Cerebellar cortex (tissue), 1 donor: Measurements from ENCODE around the gene PRPF31.

Experiments used
- DNase-seq: peaks from one replicate; pipeline ENCODE4 v3.0.0-alpha.2; 2015; ENCODE audit warnings: low spot score

Gene PRPF31

GRCh38 chr19:54142166-54142780, 26.7 kb downstream of the PRPF31 start:
- DNase-seq: no peak

GRCh38 chr19:54145541-54146158, 30.1 kb downstream of the PRPF31 start:
- DNase-seq: no peak

- no peak for DNase-seq
Measured at GRCh38 chr19:54147676-54148075, 32.1 kb downstream of the PRPF31 start.

- no peak for DNase-seq
Measured at GRCh38 chr19:54148158-54148557, 32.6 kb downstream of the PRPF31 start.

- DNase-seq: no peak
Measured at GRCh38 chr19:54149021-54149812, 33.7 kb downstream of the PRPF31 start.

DNA sequence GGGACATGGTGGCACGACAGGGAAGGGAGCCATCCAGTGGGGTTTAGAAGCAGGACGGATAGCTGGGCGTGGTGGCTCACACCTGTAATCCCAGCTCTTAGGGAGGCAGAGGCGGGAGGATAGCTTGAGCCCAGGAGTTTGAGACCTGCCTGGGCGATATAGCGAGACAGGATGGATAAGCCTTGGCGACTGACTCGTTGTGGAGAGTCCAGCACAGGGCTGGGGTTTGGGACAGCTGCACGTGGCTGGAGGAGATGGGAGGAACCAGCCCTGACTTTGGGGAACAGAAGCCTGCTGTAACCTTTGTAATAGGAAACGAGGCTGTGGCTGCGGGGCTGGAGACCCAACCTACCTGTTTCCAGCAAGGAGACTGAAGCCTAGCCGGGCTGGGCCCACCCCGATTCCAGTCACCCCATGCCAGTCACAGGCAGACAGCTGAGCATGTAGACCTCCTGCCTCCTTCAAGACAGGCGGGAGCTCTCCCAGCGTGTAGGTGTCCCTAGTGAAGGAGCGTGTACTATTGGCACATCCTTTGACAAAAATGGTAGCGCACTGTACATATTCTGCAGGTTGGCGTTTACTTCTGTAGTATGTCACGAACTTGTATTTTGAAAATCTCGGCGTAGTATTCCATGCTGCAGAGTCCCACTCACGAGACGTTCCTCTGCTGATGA, 35.9 kb downstream of the PRPF31 start:
- no peak for DNase-seq

GRCh38 chr19:54152267-54152666, 36.7 kb downstream of the PRPF31 start:
- no peak for DNase-seq

DNA sequence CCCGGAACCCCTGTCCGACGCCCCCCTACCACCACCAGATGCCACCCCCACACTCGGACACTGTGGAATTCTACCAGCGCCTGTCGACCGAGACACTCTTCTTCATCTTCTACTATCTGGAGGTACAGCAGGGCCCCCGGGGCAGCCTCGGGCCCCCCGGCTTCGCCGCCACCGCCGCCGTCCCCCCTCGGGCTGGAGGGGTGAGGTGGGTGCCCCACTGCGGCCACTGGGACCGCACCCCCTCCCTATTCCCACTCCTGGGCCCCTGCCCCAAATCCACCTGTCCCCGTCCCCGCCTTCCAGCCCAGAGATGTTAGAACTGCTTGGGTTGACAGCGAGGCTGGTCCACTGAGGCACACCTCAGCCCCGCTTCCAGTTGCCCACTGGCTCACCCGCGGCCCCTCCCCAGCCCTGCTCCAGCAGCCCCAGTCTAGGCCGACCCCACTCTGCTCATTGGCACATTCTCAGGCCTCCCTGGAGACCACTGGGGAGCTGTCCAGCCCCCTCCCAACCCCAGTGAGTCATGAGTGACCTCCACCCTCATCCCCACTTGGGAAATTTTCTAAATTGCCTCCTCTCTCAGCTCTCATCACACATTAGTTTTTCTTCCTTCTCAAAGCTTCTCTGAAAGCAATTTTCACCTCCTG, 37.4 kb downstream of the PRPF31 start:
- no peak for DNase-seq

DNA sequence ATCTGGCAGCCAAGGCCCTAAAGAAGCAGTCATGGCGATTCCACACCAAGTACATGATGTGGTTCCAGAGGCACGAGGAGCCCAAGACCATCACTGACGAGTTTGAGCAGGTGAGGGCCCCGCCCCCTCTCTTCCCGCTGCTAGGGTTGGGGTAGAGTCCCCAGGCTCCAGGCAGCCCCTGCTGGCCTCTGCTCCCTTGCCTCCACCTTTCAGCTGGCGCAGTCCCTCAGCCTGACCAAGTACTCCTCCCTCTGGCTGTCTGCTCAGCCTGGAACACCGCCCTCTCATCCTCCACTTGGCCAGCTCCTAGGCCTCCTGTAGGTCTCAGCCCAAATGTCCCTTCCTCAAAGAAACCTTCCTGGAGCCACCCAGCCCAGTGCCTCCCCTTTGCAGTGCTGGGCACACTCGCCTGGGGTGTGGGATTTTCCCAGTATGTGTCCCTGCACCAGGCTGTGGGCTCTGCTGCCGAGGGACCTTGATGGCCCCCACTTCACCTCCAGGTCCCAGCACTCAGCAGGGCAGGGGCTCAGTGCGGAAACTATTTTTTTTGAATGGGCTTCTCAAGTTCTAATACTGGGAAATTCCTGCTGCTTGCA, 38.3 kb downstream of the PRPF31 start:
- DNase-seq: peak; percentile 40

DNA sequence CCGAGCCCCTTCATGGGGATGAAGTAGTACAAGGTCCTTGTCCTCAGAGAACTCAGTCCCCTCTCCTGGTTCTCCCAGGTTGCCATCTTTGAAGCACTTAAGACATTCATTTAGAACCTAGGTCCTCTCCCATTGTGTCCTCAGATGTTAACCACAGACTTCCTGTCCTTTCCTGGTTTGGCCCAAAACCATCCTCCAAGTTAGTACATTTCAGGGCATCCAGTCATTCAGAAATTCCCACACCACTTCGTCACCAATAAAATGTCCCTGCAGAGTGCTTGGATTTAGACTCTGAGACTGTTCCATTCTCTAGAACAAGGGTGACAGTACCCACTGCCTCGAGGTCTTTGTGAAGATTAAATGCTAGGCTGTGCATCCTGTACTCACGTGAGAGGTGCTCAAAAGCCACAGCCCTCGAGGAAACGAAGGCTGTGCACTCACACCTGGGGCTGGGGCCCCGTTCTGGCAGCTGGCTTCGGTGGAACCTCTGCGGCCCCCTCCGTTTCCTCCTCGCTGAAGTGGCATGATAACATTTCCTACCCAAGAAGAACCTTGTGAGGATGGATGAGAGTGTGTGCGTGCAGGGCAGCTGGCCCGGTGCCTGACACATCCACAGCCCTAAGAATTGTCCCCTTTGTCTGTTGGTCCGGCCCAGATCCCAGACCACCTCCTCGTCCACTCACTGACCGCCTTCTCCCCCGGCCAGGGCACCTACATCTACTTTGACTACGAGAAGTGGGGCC, 39.2 kb downstream of the PRPF31 start:
- no peak for DNase-seq

DNA sequence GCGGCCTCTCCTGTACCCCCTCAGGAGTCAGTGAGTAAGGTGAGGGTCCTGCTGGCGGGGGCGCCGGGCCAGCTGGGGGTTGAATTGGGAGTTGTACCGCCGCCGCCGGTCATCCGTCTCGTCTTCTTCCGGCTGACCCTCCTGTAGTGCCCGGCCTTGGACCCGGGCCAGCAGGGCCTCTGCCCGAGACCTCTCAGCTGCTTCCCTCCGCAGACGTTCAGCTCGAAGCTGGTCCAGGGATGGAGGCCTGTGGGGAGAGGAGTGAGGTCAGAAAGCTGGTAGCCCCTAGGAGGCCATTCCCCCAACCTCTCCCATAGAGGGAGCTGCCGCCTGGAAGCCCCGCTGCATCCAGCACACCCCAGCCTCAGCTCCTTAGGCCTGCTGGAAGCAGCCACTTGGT, 40.1 kb downstream of the PRPF31 start:
- DNase-seq: no peak

- no peak for DNase-seq
Measured at GRCh38 chr19:54156490-54156889, 40.9 kb downstream of the PRPF31 start.

DNA sequence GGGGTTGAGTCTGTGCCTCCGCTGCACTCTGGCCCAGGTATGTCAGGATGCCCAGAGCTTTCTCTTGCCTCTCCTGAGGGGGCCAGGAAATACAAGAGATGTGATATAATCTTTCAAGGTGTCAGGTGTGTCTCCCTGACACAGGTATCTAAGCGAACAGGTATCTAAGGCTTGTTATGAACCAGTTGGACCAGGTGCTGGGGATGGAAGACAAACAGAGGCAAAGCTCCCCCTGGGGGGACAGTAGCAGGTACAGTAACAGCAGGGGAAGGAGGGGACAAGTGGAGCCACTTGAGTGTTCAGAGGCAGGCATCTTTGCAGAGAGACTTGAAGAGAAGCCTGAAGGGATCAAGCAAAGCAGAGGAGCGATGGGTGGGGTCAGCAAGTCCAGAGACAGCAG, 41.4 kb downstream of the PRPF31 start:
- DNase-seq: no peak

GRCh38 chr19:54158812-54159351, 43.3 kb downstream of the PRPF31 start:
- DNase-seq: no peak

DNA sequence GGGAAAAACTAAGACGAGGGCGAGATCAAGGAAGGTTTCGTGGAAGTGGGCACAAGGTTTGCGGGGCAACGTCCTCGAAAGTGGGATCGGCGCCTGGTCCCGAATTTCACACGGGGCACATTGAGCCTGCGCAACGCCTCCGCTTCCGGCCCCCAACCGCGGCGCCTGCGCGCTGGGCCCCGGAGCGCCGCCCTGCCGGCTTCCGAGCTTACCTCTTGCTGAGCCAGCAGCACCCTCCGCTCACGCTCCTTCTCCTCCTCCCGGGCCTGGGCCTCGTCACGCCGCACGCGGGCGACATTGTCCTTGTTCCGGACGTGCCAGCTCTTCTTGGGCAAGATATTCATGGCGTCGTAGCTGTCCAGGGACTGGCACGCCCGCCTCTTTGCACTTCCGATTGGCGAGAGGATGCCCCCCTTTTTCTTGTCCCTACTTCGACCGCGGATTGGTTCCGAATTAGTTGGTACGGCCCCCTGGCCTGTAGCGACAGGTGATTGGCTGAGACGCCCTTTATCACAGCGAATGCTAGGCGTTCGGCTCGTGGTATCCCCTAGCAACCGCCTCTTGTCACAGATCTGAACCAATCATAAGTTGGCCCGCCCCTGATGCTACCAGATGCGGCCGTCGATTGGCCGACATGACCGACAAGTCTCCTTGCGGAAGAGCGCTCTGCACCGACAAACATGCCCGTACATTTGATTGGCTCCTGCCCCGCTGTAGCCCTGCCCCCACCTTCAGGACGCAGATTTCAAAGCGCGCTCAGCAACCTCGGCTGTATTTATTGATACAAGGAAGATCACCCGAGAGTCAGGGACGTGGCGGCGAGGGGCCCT, 44.0 kb downstream of the PRPF31 start, which contains the start of gene LENG1:
Gene LENG1, minus strand, starts transcription at position 370 of the 830 bp plus-strand sequence. Its CDS starts 26 bp downstream, at position 344.
- DNase-seq: peak; percentile 100

GRCh38 chr19:54160182-54160811, 44.7 kb downstream of the PRPF31 start:
- DNase-seq: peak; percentile 35

DNA sequence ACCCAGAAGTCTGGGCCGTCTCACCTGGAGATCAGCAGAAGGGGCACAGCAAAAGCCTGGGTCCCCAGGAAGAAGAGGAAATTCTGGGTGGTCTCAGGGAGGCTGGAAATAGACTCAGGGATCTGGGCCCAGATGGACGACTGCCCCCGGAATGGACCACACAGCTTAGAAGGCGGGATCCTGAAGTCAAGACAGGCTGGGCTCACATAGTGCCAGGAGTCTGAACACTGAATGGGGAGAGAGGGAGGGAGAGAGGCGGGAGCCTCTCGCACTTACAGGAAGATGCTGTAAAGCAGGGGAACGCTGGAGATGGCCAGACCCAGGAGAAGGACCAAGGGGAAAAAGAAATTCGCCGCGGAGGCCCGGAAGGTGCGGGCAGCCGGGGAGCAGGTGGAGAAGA, 45.3 kb downstream of the PRPF31 start:
- DNase-seq: no peak

DNA sequence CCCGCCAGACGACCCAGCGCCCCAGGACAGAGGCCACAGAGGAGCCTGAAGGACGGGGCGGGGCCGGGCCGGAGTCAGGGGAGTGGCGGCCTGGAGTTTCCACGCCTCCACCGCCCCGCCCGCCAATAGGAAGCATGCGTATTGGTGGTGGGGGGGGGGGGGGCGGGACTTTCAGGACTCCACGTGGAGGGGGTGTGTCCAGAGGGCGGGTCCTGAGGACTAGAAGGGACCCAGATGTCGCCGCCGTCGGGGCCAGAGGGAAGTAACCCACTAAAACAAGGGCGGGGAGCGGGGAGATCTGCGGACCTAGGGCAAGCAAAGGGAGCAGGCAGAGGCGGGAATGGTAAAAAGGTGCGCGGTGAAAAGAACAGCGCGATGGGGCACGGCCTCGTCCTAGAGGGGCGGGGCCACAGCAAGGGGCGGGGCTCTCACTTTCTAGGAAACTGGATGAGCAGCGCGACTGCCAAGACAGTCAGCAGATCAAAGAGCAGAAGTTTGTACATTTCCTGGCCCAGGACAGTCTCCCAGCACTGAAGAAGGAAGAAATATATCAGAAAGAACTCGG, 46.8 kb downstream of the PRPF31 start:
- DNase-seq: no peak

- DNase-seq: no peak
Measured at GRCh38 chr19:54162884-54163283, 47.3 kb downstream of the PRPF31 start.
